Lower leg skin (tissue), 4 donors: ENCODE data around the gene LSR. TPM values are rescaled to one million over a fixed set of nuclear protein-coding genes. Genes with fewer than 3 reads are reported as not detected.

Experiments
- DNase-seq, 2 donors: peaks; one replicate each; pipeline ENCODE4 v3.0.0-alpha.2; 2019; ENCODE audit warnings: low spot score in 2 of 2
- H3K4me3 ChIP-seq: fragments of 200-600 bp; sonication (generic); 2 replicates; pipeline ENCODE4 v1.5.1; 2017; ENCODE audit warnings: mild to moderate bottlenecking, low read depth; ENCODE audit not compliant: poor library complexity, severe bottlenecking
- CTCF ChIP-seq, 3 donors: fragments of 450-650 bp; IDR thresholded peaks; one replicate each; pipeline ENCODE4 v1.5.1; 2016; ENCODE audit warnings: antibody characterized with exemption in 3 of 3, mild to moderate bottlenecking in 3 of 3, moderate library complexity in 2 of 3
- POLR2A ChIP-seq, 2 donors: fragments of 450-650 bp; IDR thresholded peaks; one replicate each; pipeline ENCODE4 v1.6.1; 2016 to 2017; ENCODE audit warnings: antibody characterized with exemption in 2 of 2, mild to moderate bottlenecking in 1 of 2, moderate library complexity in 1 of 2
- WGBS, 2 donors: methylation state at CpG; one replicate each; pipeline ENCODE4 v1.1.5; 2018; 5-methylcytosine and 5-hydroxymethylcytosine counted together
- intact Hi-C: fragments of 100-400 bp; cut with DNase I; formaldehyde crosslinking; loops from one replicate; pipeline ENCODE4 v1.15.0; 2023; ENCODE audit warnings: low total_unique reads
- total RNA-seq, 4 donors: library from RNA; depleted of rRNA; stranded (reverse); fragments of >200 nt; gene quantifications; one replicate each; pipeline ENCODE4 v1.1.0, GENCODE V29; 2016

LSR gene
- total RNA-seq, 4 donors from 2014 or later = 79.0 to 115 (median 84.5) TPM

DNA sequence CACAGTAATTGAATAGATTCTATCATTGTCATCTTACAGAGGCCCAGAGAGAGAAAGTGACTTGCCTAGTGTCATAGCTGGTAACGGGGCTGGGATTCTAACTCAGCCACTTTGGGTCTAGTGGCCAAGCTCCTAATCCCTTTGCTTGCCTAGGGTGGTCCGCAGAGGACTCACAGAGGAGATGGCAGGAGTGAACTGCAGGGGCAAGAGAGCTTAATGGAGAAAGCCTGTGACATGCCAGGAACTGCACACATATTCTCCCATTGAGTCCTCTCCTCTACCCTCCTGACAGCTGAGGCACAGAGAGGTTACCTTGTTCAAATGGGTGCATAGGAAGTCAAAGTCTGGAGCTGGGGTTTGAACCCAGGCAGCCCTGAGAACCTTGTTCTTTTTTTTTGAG, 2.7 kb downstream of the LSR start:
- intact Hi-C loops = no loop called here
- TF ChIP-seq CTCF (IDR thresholded peaks at IDR 0.05) (no peak), POLR2A (IDR thresholded peaks at IDR 0.05) (no peak)
- no peak overlapping the region for H3K4me3 ChIP-seq
- WGBS, 2 donors = 82 to 100% methylated on average over 2 of the region's 2 CpGs
- peak; percentile 1 to 18 for DNase-seq

GRCh38 chr19:35253316-35254286, 4.8 kb downstream of the LSR start:
- peak; percentile 9 to 64 for DNase-seq
- intact Hi-C loops = no loop called here
- H3K4me3 ChIP-seq = no peak overlapping the region
- TF ChIP-seq CTCF (IDR thresholded peaks at IDR 0.05) (no peak), POLR2A (IDR thresholded peaks at IDR 0.05) (no peak)
- WGBS, 2 donors = 79 to 94% methylated on average over 9 of the region's 9 CpGs

GRCh38 chr19:35254341-35255297, 5.8 kb downstream of the LSR start:
- DNase-seq = peak; percentile 9 to 81
- no peak for TF ChIP-seq CTCF (IDR thresholded peaks at IDR 0.05)
- TF ChIP-seq POLR2A (IDR thresholded peaks at IDR 0.05) = no peak
- no peak overlapping the region for H3K4me3 ChIP-seq
- intact Hi-C loops = no loop called here
- 87 to 95% methylated on average over 17 of the region's 17 CpGs for WGBS, 2 donors

- WGBS, 2 donors = 55 to 60% methylated on average over 2 of the region's 2 CpGs
- DNase-seq = no peak
- intact Hi-C loops = no loop called here
- H3K4me3 ChIP-seq = no peak overlapping the region
- TF ChIP-seq POLR2A (IDR thresholded peaks at IDR 0.05) = no peak
- no peak for TF ChIP-seq CTCF (IDR thresholded peaks at IDR 0.05)
These were observed 7.8 kb downstream of the LSR start for GRCh38 chr19:35256566-35256965.

- TF ChIP-seq CTCF (IDR thresholded peaks at IDR 0.05) = no peak
- no peak for TF ChIP-seq POLR2A (IDR thresholded peaks at IDR 0.05)
- peak in 1 of 2 donors; percentile 79 for DNase-seq
These were observed 8.3 kb downstream of the LSR start for GRCh38 chr19:35257113-35257461.

More at GRCh38 chr19:35257113-35257461, 8.3 kb downstream of the LSR start:
- intact Hi-C loops = no loop called here
- 76 to 78% methylated on average over 9 of the region's 9 CpGs for WGBS, 2 donors
- H3K4me3 ChIP-seq = no peak overlapping the region
